MM.1S (cell line): ENCODE measurements around the gene NAT16.

Experiments used
- CTCF ChIP-seq: fragments of 300-600 bp; sonication (generic); IDR thresholded peaks from 2 replicates; pipeline ENCODE4 v1.5.1; 2016; ENCODE audit warnings: antibody characterized with exemption, low read length, mixed read lengths
- EZH2 ChIP-seq: fragments of 300-600 bp; sonication (generic); optimal IDR thresholded peaks from 2 replicates; pipeline ENCODE3; 2017; ENCODE audit warnings: low read depth, mild to moderate bottlenecking, antibody characterized with exemption, low read length, mixed read lengths

DNA sequence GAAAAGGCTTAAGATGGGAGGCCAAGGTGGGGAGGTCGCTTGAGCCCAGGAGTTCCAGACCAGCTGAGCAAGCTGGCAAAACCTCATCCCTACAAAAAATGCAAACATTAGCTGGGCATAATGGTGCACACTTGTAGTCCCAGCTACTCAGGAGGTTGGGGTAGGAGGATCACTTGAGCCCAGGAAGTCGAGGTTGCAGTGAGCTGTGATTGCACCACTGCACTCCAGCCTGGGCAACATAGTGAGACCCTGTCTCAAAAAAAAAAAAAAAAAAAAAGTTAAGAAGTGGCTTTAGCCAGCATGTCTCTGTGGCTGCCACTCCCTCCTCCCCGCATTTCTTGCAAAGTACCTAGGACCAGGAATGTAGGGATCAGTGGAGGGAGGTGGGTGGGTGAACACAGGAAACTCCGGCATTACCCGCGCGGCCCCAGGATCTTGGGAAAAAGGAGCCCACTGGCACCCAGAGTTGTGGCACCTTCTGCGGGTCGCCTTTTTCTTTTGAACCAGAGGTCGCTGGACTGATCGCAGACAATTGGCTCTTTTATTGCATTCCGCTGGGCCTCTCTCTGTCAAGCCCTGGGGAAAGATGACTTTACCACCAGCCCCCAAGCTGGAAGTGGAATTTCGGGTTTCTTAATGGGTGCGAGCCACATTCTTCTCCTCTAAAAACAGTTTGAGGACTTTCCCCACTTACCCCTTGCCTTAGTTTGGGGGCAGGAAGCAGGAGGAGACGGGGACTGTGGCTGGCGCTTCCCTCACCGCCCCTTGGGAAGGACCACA is 18.2 kb downstream of the NAT16 start:
- TF ChIP-seq EZH2 (no peak), CTCF (no peak)
